HG03097 (cell line): Measurements from ENCODE around the gene MLXIP.
"Not testable (repeated sequence)": the region's sequence is repeated elsewhere in the genome, so short reads cannot be mapped to it uniquely, and the experiment has no call there.

Experiments used
- ATAC-seq: cut with Tn5 transposase; IDR thresholded peaks from one replicate; pipeline ENCODE4 v1.9.1; 2021; ENCODE audit not compliant: unreplicated experiment, low FRiP score

MLXIP gene

DNA sequence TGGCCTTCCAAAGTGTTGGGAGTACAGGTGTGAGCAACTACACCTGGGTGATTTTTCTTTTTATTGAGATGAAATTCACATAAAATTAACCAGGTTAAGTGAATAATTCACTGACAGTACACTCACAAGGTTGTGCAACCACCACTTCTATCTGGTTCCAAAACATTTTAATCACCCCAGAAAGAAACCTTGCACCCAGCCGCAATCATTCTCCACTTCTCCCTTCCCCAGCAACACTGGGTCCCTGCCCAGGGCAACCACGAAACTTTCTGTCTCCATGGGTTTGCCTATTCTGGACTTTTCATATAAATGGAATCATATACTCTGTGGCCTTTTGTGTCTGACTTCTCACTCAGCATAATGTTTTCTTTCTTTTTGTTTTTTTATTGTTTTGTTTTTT lies 26.3 kb upstream of the MLXIP start:
- ATAC-seq = no peak

GRCh38 chr12:122054842-122055520 lies 23.6 kb upstream of the MLXIP start:
- ATAC-seq = no peak

DNA sequence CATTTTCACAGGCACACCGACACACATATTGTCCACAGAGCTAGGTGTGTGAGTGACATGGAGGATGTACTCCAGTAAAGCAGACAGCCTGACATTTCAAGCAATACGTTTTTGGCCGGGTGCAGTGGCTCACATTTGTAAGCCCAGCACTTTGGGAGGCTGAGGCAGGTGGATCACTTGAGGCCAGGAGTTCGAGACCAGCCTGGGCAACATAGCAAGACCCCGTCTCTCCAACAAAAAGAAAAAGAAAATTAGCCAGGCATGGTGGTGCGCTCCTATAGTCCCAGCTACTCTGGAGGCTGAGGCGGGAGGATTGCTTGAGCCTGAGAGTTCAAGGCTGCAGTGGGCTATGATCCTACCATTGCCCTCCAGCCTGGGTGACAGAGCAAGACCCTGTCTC lies 22.1 kb upstream of the MLXIP start:
- ATAC-seq = not testable (repeated sequence)

DNA sequence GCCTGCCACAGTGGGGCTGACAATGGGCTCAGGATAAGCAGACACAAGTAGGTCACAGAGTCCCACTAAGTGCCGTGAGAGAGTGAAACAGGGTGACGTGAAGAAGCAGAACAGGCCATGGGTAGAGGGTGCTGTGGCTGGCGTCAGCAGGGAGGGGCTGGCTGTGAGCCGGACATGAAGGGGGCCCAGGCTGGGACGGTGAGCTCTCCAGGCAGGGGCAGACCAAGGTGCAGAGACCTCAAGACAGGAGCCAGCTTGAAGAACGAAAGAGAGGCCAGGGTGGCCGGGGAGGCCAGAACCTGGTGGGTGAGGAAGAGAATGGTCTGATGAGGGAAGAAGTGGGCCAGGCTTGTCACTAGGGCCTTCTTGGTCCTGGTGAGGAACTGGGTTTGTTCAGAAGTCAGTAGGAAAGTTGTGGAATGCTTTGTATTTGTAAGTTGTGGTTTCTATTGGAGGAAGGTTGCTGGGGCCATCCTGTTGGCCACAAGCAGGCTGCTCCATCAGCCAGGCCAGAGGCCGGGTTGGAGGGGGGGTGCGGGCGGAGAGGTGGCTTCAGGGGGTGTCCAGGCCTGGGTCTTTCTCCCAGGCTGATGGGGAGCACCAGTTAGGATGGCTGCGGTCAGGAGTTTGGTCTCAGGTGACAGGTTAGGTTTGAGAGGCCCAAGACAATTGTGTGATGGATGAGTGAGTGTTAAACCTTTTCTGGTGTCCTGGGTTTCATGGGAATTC lies 21.4 kb upstream of the MLXIP start:
- no peak for ATAC-seq

DNA sequence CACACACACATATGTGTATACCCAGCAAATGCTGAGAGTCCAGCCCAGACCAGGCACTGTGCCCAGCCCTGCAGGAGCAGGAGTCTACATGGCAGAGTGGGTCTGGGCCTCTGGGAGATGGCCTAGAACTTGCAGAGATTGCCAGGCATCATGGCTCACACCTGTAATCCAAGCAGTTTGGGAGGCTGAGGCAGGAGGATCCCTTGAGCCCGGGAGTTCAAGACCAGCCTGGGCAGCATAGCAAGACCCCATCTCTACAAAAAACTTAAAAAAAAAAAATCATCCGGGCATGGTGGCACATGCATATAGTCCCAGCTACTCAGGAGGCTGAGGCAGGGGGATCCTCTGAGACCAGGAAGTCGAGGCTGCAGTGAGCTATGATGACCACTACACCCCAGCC lies 20.8 kb upstream of the MLXIP start:
- ATAC-seq = no peak

DNA sequence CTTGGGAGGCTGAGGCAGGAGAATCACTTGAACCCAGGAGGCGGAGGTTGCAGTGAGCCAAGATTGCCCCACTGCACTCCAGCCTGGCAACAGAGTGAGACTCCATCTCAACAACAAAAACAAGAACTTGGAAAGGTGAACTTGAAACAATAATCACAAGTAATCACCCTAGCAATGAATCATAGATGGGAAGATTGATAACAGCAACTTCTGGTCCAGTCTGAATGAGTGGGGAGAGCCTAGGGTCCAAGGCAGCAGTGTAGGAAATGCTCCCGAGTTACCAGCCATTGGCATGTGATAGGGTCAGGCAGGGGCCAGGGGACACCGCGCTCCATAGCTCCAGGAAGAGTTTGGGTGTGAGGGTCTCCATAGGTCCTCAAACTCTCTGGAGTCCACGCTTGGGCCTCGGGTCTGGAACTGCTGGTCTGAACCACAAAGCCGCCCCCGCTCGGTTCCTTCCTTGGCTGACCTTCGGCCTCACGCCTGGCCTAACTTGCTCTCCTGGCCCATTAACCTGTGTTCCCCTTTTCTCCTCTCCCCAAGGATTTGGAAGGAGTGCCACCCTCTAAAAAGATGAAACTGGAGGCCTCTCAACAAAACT lies 19.9 kb upstream of the MLXIP start:
- ATAC-seq = no peak

DNA sequence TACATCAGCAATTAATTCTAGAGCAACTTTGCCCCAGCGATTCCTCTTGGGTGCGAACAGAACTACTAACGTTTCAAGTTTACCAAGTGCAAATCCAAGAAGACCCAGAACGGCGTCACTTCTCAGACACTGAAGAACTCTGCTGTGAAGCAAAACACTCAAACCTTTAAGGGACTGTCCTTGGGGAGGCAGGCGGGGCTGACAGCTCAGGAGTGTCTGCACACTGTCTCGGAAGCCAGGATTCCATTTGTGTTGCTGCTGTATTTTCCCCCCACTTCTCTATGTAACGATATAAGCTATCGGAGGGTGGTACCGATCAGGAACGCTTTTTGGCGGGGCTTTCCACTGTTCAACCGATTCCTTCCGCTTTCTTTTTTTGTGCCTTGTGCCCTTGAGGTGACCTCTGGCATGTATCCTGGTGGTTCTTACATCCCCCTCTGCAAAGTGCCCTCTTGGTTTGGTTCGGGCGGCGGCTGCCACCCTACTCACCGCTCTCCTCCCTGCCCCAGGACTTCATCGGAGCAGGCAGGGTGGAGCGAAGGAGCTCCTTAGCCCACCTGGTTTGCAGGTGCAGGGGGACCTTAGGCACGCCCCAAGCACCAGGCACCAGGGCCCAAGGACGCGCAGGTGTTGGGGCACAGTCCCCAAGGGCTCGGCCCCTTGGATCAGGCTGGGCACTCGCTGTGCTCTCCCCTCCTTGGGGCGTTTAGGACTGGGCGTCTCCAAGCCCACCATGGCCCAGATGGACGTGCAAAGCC lies 19.2 kb upstream of the MLXIP start:
- ATAC-seq = no peak

DNA sequence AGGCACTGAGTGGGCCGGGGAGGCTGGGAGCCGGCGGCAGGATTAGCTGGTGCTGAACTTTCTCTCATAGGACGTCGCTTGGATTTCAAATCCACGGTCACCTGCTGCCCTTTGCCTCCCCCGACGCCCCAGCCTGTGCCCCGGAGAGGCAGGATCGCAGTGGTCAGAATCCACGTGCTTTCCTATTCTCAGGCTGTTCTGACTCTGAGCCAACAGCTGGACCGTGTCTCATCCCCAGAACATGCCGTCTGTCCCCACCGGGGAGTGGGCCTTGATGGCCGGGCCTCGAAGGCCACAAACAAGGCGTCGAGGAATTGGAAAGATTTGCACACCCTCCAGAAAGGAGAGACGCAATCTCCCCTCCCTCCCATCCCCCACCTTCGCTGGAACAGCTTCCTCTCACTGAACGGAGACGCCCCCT lies 18.5 kb upstream of the MLXIP start:
- no peak for ATAC-seq

DNA sequence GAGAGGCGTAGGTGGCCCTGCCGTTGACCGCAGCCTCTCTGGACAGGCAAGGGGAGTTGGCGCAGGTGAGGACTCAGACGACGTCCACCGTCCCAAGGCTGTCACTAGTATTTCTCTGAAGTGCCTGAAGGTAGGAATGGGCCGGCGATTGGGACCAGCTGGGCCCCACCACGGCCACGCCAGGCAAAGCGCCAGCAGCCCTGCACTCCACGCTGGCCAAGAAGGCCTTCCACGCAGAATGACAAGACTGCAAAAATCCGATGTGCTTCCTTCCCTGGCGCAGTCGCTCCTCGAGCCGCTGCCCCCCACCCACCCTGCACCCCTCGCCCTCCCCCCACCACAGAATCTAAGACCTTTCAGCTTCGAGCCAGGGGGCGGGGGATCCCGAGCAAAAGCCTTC lies 17.3 kb upstream of the MLXIP start:
- no peak for ATAC-seq

DNA sequence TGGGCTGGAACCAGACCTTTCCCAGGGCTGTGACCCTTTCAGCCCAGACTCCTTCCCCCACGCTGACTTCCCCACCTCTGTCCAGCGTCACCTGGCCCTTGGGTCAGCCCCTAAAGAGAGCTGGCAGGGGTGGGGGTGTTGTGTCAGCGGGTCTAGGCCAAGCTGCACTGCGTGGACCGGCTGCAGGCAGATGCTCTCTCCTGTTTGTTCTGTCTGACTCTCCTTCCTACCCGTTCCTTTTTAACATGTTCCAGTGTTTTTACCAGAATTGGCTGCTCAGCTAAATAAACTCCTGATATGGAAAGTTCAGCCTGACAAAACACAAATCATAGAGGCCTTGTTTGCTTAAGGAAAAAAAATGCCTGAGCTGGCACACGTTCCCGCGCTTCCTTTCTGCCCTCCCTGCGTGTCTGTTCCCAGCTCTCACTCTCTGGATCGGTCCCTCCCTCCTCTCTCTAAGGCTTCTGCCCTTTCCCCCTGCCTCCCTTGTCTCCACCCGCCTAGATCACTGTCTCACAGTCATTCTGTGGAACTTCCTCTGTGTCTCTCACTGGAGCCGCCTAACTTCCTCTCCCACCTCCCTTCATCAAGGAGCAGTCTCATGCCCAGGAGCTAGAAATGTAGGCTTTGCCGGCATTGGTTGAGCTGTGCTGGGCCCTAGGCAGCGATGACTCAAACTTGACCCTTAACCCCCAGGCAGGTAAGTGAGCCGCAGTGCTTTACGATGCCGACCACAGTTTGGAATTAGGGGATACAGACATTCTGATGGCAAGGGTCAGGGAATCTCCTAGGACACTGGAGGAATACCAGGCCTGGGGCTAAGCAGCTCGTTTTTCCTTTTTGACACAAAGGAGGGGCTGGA lies 15.5 kb upstream of the MLXIP start:
- ATAC-seq = no peak

DNA sequence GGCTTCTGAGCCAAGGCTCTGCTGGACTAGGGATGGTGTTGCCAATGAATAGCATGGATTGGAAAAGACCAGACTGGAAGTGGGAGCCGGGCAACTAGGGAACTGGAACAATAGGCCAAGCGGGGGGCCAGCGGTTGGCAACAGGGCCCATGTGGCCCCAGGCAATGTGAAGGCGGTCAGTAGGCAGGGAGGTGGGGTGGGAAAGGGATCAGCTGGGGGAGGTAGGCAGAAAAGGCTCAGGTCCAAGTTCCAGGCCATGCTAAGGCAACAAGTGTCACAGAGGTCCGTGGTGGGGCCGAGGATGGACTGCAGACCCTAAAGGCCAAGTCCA lies 14.9 kb upstream of the MLXIP start:
- no peak for ATAC-seq

- no peak for ATAC-seq
Observed at GRCh38 chr12:122064025-122064777, 14.4 kb upstream of the MLXIP start.

- ATAC-seq = no peak
Observed at GRCh38 chr12:122064780-122065588, 13.6 kb upstream of the MLXIP start.

DNA sequence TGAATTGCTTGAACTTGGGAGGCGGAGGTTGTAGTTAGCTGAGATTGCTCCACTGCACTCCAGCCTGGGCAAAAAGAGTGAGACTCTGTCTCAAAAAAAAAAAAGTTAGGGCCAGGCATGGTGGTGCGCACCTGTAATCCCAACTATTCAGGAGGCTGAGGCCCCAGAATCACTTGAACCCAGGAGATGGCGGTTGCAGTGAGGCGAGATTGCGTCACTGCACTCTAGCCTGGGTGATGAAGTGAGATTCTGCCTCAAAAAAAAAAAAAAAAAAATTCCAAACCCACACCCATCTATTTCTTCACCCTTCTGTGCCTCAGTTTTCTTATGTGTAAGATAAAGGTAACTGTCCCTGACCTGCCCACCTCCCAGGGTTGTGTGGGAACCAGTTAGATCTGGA lies 11.0 kb upstream of the MLXIP start:
- ATAC-seq = no peak

- ATAC-seq = peak; percentile 86
Observed at GRCh38 chr12:122067966-122068365, 10.6 kb upstream of the MLXIP start.

- no peak for ATAC-seq
Observed at GRCh38 chr12:122072031-122072970, 6.3 kb upstream of the MLXIP start.

DNA sequence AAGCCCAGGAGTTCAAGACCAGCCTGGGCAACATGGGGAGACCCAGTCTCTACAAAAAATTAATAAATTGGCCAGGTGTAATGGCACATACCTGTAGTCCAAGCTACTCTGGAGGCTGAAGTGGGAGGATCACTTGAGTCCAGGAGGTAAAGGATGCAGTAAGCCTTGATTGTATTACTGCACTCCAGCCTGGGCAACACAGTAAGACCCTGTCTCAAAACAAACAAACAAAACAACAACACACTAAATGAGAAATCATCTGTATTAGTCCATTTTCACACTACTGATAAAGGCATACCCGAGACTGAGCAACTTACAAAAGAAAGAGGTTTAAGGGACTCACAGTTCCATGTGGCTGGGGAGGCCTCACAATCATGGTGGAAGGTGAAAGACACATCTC lies 4.7 kb upstream of the MLXIP start:
- ATAC-seq = no peak
